ENCODE measurements around the gene ELF2.

GRCh38 chr4:139014371-139015268 lies 162.4 kb downstream of the ELF2 start:
- TF ChIP-seq CTCF (IDR thresholded peaks at IDR 0.05) (no peak), POLR2A (IDR thresholded peaks at IDR 0.05) (no peak)

Measured in breast epithelium (tissue), 3 donors.